ENCODE results near the gene TEDC2.

GRCh38 chr16:2471653-2472487, 12.0 kb downstream of the TEDC2 start:
- no peak for TF ChIP-seq YY1 (IDR thresholded peaks at IDR 0.05; ENCODE audit: insufficient read depth, insufficient read length)
- TF ChIP-seq ZNF274 (IDR thresholded peaks at IDR 0.05; ENCODE audit: low read depth, low read length) = no peak
- no peak for TF ChIP-seq SUZ12 (IDR thresholded peaks at IDR 0.05; ENCODE audit: extremely low read depth, insufficient read depth, insufficient read length)
